Stimulated activated effector memory CD8-positive, alpha-beta T cell treated with anti-CD3 and anti-CD28 coated beads, Interleukin-12 subunit alpha, Interleukin-12 subunit beta, amount 100 ng/mL, for 72 hours (primary cell): Measurements from ENCODE around the gene SLC6A13.
"Not testable (repeated sequence)": the region's sequence is repeated elsewhere in the genome, so short reads cannot be mapped to it uniquely, and the experiment has no call there.

Source experiments
- ATAC-seq: fragments of 150-1000 bp; cut with Tn5 transposase; 2 replicates; pipeline ENCODE4 v1.10.0; 2021
- DNase-seq, 2 donors: peaks; one replicate each; pipeline ENCODE4 v3.0.0; 2021 to 2022; ENCODE audit warnings: low spot score in 2 of 2
- H3K27ac Mint-ChIP-seq: one replicate; pipeline ENCODE4 v1.8.0; 2022; ENCODE audit warnings: mild to moderate bottlenecking, mixed read lengths
- H3K36me3 Mint-ChIP-seq: one replicate; pipeline ENCODE4 v1.8.0; 2022; ENCODE audit warnings: mild to moderate bottlenecking, mixed read lengths
- H3K4me1 Mint-ChIP-seq: one replicate; pipeline ENCODE4 v1.8.0; 2022; ENCODE audit warnings: mixed read lengths
- H3K4me3 Mint-ChIP-seq: one replicate; pipeline ENCODE4 v1.8.0; 2022; ENCODE audit warnings: mild to moderate bottlenecking, mixed read lengths
- H3K9me3 Mint-ChIP-seq: one replicate; pipeline ENCODE4 v1.8.0; 2022; ENCODE audit warnings: mixed read lengths

SLC6A13 gene

GRCh38 chr12:253116-253831, 9.4 kb downstream of the SLC6A13 start:
- Mint-ChIP-seq H3K27ac (no peak overlapping the region), H3K9me3 (no peaks in the 10 kb centered on the region), H3K4me3 (no peak overlapping the region), H3K4me1 (no peaks in the 10 kb centered on the region), H3K36me3 (no peaks in the 10 kb centered on the region)
- DNase-seq (no peak), ATAC-seq (no peak)

- ATAC-seq, result no peak
- H3K9me3 Mint-ChIP-seq, result peaks cover 5% of the 10 kb centered on the region
- H3K4me1 Mint-ChIP-seq, result no peaks in the 10 kb centered on the region
- H3K4me3 Mint-ChIP-seq, result no peak overlapping the region
- no peak for DNase-seq
- no peak overlapping the region for H3K27ac Mint-ChIP-seq
- H3K36me3 Mint-ChIP-seq, result no peaks in the 10 kb centered on the region
Measured at GRCh38 chr12:252636-253035, 10.0 kb downstream of the SLC6A13 start.

DNA sequence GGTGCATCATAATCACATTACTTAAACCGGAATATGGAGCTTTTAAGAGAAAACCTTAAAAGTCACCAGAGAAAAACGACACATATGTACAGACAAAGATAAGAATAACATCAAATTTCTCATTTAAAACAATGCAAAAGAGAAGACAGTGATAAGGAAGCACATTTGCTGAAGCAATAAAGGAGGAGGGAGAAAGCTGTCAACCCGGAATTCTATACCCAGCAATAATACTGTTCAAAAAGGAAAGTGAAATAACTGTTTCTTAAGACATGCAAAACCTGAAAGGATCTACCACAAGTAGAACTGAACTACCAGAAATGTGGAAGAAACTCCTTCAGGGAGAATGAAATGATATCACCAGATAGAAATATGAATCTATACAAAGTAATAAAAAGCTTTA, 15.4 kb downstream of the SLC6A13 start:
- ATAC-seq (no peak), DNase-seq (no peak)
- peaks cover 8% of the 10 kb centered on the region for H3K9me3 Mint-ChIP-seq
- H3K27ac Mint-ChIP-seq, result no peak overlapping the region
- no peak overlapping the region for H3K4me3 Mint-ChIP-seq
- no peaks in the 10 kb centered on the region for H3K4me1 Mint-ChIP-seq
- no peaks in the 10 kb centered on the region for H3K36me3 Mint-ChIP-seq

GRCh38 chr12:243381-243780, 19.3 kb downstream of the SLC6A13 start:
- Mint-ChIP-seq H3K9me3 (peaks cover 8% of the 10 kb centered on the region), H3K4me1 (peaks cover 5% of the 10 kb centered on the region), H3K27ac (no peak overlapping the region), H3K4me3 (no peak overlapping the region), H3K36me3 (no peaks in the 10 kb centered on the region)
- ATAC-seq (no peak), DNase-seq (no peak)

- Mint-ChIP-seq H3K36me3 (no peaks in the 10 kb centered on the region), H3K4me1 (peaks cover 5% of the 10 kb centered on the region), H3K4me3 (no peak overlapping the region), H3K9me3 (peaks cover 3% of the 10 kb centered on the region), H3K27ac (no peak overlapping the region)
- DNase-seq, result no peak
- no peak for ATAC-seq
Measured at GRCh38 chr12:242496-242895, 20.1 kb downstream of the SLC6A13 start.

DNA sequence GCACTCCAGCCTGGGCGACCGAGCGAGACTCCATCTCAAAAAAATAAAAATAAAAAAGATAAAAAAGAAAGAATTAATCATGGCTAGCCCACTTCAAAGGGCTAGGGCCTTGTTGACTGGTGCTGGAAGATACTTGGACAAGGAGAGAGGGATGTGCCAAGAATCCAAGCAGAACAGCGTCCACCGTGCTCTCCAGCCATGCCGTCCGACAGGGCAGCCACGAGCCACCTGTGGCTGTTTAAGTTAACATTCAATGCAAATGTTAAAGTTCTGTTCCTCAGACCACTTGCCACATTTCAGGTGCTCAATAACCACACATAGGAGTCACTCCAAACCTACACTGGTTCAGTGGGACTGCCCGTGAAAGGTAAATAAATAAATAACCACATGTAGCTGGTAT, 21.4 kb downstream of the SLC6A13 start:
- no peaks in the 10 kb centered on the region for H3K36me3 Mint-ChIP-seq
- ATAC-seq, result no peak
- no peak for DNase-seq
- no peak overlapping the region for H3K4me3 Mint-ChIP-seq
- no peak overlapping the region for H3K27ac Mint-ChIP-seq
- peaks cover 5% of the 10 kb centered on the region for H3K4me1 Mint-ChIP-seq
- peaks cover 4% of the 10 kb centered on the region for H3K9me3 Mint-ChIP-seq

DNA sequence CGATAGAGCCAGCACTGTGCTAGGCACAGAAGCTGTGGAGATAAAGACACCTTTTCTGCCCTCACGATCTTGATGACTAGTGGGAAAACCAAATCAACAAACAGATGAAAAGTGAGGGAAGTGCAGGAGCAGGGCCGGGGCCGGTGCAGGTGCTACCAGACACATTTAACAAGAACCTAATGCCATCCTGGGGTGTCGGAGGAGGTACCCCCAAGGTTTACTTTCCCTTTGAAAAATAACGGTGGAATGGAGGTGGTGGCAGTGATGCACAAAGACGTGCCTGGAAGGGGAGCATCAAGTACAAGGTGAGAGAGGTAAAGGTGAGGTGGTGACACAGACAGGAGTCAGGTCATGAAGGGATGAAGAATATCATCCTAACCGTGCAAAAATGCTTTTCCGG, 22.1 kb downstream of the SLC6A13 start:
- peaks cover 8% of the 10 kb centered on the region for H3K9me3 Mint-ChIP-seq
- DNase-seq (no peak), ATAC-seq (no peak)
- peaks cover 5% of the 10 kb centered on the region for H3K4me1 Mint-ChIP-seq
- no peak overlapping the region for H3K4me3 Mint-ChIP-seq
- no peaks in the 10 kb centered on the region for H3K36me3 Mint-ChIP-seq
- H3K27ac Mint-ChIP-seq, result no peak overlapping the region

DNA sequence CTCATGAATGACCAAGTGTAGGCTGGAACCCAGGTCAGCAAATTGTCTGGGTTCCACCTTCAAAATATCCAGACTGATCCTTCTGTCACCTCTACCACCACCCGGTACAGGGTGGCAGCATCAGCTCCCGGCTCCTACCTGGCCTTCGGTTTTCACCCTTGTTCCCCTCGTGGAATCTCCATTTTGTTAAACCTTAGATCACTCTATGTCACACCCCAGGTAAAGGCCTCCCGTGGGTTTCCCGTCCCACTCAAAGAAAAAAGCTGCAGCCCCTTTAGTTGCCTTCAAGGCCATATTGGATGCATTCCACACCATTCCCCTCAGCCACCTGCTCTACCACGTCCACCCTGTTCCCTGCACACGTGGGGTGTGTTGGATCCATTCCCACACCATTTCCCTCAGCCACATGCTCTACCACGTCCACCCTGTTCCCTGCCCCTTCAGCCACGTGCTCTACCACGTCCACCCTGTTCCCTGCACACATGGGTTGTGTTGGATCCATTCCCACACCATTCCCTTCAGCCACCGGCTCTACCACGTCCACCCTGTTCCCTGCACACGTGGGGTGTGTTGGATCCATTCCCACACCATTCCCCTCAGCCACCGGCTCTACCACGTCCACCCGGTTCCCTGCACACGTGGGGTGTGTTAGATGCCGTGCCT, 23.8 kb downstream of the SLC6A13 start:
- no peak for ATAC-seq
- DNase-seq, result no peak
- Mint-ChIP-seq H3K36me3 (no peaks in the 10 kb centered on the region), H3K4me3 (no peak overlapping the region), H3K9me3 (peaks cover 13% of the 10 kb centered on the region), H3K27ac (no peak overlapping the region), H3K4me1 (peaks cover 5% of the 10 kb centered on the region)

- Mint-ChIP-seq H3K4me1 (peaks cover 5% of the 10 kb centered on the region), H3K36me3 (no peaks in the 10 kb centered on the region), H3K9me3 (peaks cover 13% of the 10 kb centered on the region), H3K27ac (no peak overlapping the region), H3K4me3 (no peak overlapping the region)
- ATAC-seq (no peak), DNase-seq (no peak)
Measured at GRCh38 chr12:238116-238515, 24.5 kb downstream of the SLC6A13 start.

DNA sequence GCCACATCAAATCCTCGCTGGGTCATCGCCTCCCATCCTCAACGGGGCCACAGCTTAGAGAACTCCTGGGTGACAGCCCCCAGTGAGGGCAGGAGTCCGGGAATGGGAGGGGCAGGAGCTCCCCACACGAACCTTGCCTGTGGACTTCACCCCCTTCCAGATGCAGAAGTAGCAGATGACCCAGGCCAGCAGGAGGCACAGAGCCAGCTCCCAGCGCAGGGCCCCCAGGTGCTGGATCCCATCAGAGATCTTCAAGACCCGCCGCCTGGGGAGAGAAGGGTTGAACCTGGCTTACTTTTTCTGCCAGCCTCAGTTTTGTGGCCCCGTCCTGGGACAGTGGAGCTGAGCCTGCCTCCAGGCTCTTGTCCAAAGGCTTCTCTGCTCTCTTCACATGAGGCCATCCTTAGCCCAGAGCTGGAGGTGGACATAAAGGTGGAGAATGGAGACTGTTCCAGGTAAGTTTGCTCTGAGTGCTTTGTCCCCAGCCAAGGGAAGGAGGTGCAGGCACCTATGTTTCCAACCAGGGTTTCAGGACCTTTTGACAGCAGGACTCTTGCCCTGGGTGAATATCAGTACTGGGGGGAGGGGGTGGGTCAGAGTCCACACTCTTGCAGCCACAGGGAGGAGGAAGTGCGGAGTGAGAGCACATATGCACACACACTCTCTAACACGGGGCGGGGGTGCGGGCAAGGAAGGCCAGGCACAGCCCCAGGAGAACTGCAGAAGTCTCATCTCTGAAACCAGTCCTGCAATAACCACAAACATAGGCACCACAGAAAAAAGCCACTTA, 25.4 kb downstream of the SLC6A13 start:
- Mint-ChIP-seq H3K4me3 (no peak overlapping the region), H3K36me3 (no peaks in the 10 kb centered on the region), H3K27ac (no peak overlapping the region), H3K4me1 (peaks cover 5% of the 10 kb centered on the region), H3K9me3 (peaks cover 13% of the 10 kb centered on the region)
- ATAC-seq, result no peak
- DNase-seq, result no peak

DNA sequence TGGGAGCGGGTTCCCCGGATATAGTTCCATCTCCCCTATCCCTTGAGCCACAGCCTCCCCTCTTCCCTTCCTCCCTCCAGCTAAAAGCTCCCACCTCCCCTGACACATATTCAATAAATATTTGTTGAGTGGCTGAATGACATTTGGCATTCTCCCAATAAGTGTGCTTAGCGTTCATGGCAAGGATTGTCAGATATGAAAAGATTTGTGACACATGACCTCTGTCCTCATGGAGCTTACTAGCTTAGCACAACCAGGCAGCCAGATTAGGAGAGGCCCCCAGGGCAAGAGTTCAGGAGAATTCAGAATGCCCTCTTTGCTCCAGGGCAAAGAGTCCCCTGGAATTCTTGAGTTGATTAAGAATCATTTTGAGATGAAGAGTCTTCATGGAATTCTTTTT, 26.2 kb downstream of the SLC6A13 start:
- no peak for ATAC-seq
- Mint-ChIP-seq H3K36me3 (no peaks in the 10 kb centered on the region), H3K4me1 (peaks cover 5% of the 10 kb centered on the region), H3K4me3 (no peak overlapping the region), H3K27ac (no peak overlapping the region), H3K9me3 (peaks cover 13% of the 10 kb centered on the region)
- DNase-seq, result no peak

GRCh38 chr12:235967-236366, 26.7 kb downstream of the SLC6A13 start:
- ATAC-seq, H3K4me3 Mint-ChIP-seq, H3K27ac Mint-ChIP-seq, H3K36me3 Mint-ChIP-seq, DNase-seq, H3K4me1 Mint-ChIP-seq: not testable (repeated sequence)
- peaks cover 13% of the 10 kb centered on the region for H3K9me3 Mint-ChIP-seq

GRCh38 chr12:234891-235415, 27.7 kb downstream of the SLC6A13 start:
- Mint-ChIP-seq H3K27ac (no peak overlapping the region), H3K9me3 (peaks cover 13% of the 10 kb centered on the region), H3K4me3 (no peak overlapping the region), H3K36me3 (no peaks in the 10 kb centered on the region), H3K4me1 (peaks cover 5% of the 10 kb centered on the region)
- no peak for ATAC-seq
- no peak for DNase-seq

DNA sequence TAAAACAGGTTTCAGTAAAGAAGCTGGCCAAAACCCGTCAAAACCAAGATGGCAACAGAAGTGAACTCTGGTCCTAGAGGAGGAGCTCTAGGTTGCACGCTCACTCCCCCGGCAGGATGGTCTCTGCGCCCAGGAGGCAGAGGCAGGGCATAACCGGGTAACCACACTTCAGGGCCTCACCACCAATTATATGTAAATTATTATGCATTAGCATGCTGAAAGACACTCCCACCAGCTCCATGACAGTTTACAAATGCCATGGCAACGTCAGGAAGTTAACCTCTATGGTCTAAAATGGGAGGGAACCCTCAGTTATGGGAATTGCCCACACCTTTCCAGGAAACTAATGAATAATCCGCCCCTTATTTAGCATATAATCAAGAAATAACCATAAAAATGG, 28.6 kb downstream of the SLC6A13 start:
- no peak overlapping the region for H3K27ac Mint-ChIP-seq
- peaks cover 13% of the 10 kb centered on the region for H3K9me3 Mint-ChIP-seq
- H3K4me1 Mint-ChIP-seq, result no peaks in the 10 kb centered on the region

DNA sequence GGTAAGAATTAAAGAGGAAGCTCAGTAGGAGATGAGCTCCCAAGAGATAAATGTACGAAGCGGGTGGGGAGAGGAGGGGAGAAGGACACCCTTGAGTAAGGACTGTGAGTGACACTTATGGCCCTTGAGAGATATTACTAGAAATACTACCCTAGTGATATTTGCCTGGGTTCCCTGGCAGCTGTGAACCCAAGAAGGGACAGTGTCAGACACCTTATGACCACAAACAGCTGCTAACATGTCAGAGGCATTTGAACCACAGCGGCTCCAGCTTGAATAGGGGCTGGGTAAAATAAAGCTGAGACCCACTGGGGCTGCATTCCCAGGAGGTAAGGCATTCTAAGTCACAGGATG, 29.0 kb downstream of the SLC6A13 start:
- no peaks in the 10 kb centered on the region for H3K36me3 Mint-ChIP-seq

More for the DNA sequence above, 28.6 kb downstream of the SLC6A13 start:
- DNase-seq, result no peak
- H3K4me3 Mint-ChIP-seq, result no peak overlapping the region
- no peak for ATAC-seq
- no peaks in the 10 kb centered on the region for H3K36me3 Mint-ChIP-seq

More for the DNA sequence above, 29.0 kb downstream of the SLC6A13 start:
- H3K4me3 Mint-ChIP-seq, result no peak overlapping the region
- DNase-seq, result no peak
- H3K9me3 Mint-ChIP-seq, result peaks cover 13% of the 10 kb centered on the region
- no peak overlapping the region for H3K27ac Mint-ChIP-seq
- ATAC-seq, result no peak
- H3K4me1 Mint-ChIP-seq, result no peaks in the 10 kb centered on the region
